Keratinocyte (primary cell): ENCODE data around the gene PABPC3. TPM values are rescaled to one million over a fixed set of nuclear protein-coding genes. Genes with fewer than 3 reads are reported as not detected.

Experiments
- DNase-seq: peaks from one replicate; pipeline ENCODE4 v3.0.0-alpha.2; 2011; ENCODE audit warnings: low read depth, missing footprints, low spot score
- FAIRE-seq: peaks from 2 replicates; lab custom pipeline; 2011; peaks lifted over from hg19 to GRCh38; lab: Jason Lieb, UNC
- H2AFZ ChIP-seq: 2 replicates; pipeline ENCODE4 v1.6.0; 2012; ENCODE audit warnings: low read length, control low read depth, inconsistent platforms; ENCODE audit not compliant: control insufficient read depth
- H3K27ac ChIP-seq: 2 replicates; pipeline ENCODE4 v1.5.1; 2011; ENCODE audit warnings: low read length; ENCODE audit not compliant: control insufficient read depth, insufficient read depth
- H3K27me3 ChIP-seq: 3 replicates; pipeline ENCODE4 v1.6.0; 2011; ENCODE audit warnings: low read length; ENCODE audit not compliant: control insufficient read depth, insufficient read depth; ENCODE audit errors: extremely low read depth
- H3K36me3 ChIP-seq, 2 experiments: 2 replicates in 1 of 2; 3 replicates in 1 of 2; pipeline ENCODE4 v1.5.1; 2011; ENCODE audit warnings: low read length in 2 of 2, mild to moderate bottlenecking in 1 of 2; ENCODE audit not compliant: control insufficient read depth in 2 of 2, insufficient read depth in 2 of 2; ENCODE audit errors: extremely low read depth in 1 of 2
- H3K4me1 ChIP-seq: 3 replicates; pipeline ENCODE4 v1.5.1; 2011; ENCODE audit warnings: low read length; ENCODE audit not compliant: control insufficient read depth, insufficient read depth; ENCODE audit errors: extremely low read depth
- H3K4me2 ChIP-seq: 3 replicates; pipeline ENCODE4 v1.6.0; 2011; ENCODE audit warnings: low read depth, low read length; ENCODE audit not compliant: control insufficient read depth, insufficient read depth; ENCODE audit errors: extremely low read depth
- H3K4me3 ChIP-seq, 3 experiments: fragments of 200-600 bp in 1 of 3; sonication (generic) in 1 of 3; 2 replicates in 2 of 3; 3 replicates in 1 of 3; pipeline ENCODE4 v1.5.1; 2011 to 2016; ENCODE audit warnings: low read length in 3 of 3, mild to moderate bottlenecking in 3 of 3, control low read depth in 2 of 3, inconsistent platforms in 1 of 3, low read depth in 1 of 3, mixed read lengths in 1 of 3, mixed run types in 1 of 3, moderate library complexity in 1 of 3; ENCODE audit not compliant: control insufficient read depth in 2 of 3, insufficient read depth in 2 of 3; ENCODE audit errors: extremely low read depth in 1 of 3
- H3K79me2 ChIP-seq: 2 replicates; pipeline ENCODE4 v1.6.0; 2012; ENCODE audit warnings: low read length; ENCODE audit not compliant: control insufficient read depth, insufficient read depth
- H3K9ac ChIP-seq: 3 replicates; pipeline ENCODE4 v1.6.0; 2011; ENCODE audit warnings: low read length; ENCODE audit not compliant: control insufficient read depth, insufficient read depth; ENCODE audit errors: extremely low read depth
- H3K9me1 ChIP-seq: 3 replicates; pipeline ENCODE4 v1.6.0; 2011; ENCODE audit warnings: low read length; ENCODE audit not compliant: control insufficient read depth, insufficient read depth; ENCODE audit errors: extremely low read depth
- H3K9me3 ChIP-seq: 2 replicates; pipeline ENCODE4 v1.5.1; 2012; ENCODE audit warnings: low read depth, low read length; ENCODE audit not compliant: control insufficient read depth
- H4K20me1 ChIP-seq: 3 replicates; pipeline ENCODE4 v1.6.0; 2011; ENCODE audit warnings: low read length; ENCODE audit not compliant: control insufficient read depth, insufficient read depth; ENCODE audit errors: extremely low read depth
- EZH2 ChIP-seq: IDR thresholded peaks from one replicate; pipeline ENCODE4 v1.6.1; 2012; ENCODE audit warnings: inconsistent platforms, mild to moderate bottlenecking, low read length, moderate library complexity
- dilution Hi-C: fragments of 300-500 bp; cut with MboI; formaldehyde crosslinking; loops from one replicate; pipeline ENCODE4 v1.7.0; 2020; ENCODE audit warnings: low sequenced_read_pairs; ENCODE audit not compliant: extremely low pct_ligation_motif_present
- polyA plus RNA-seq, 5 experiments: library from polyadenylated mRNA; depleted of rRNA in 3 of 5; stranded (reverse) in 3 of 5; stranded (forward) in 1 of 5; unstranded in 1 of 5; fragments of >200 nt; gene quantifications; 1 replicate in 1 of 5; 2 replicates in 3 of 5; 3 replicates in 1 of 5; pipeline versions ENCODE4 v1.2.1 to v1.2.3, GENCODE V29; 2011 to 2012; ENCODE audit warnings: missing spikeins in 2 of 5, low read depth in 1 of 5, low replicate concordance in 1 of 5
- TF ChIP-seq, protein P1 (sequence below), 3 experiments: IDR thresholded peaks in 1 of 3; conservative IDR thresholded peaks in 1 of 3; optimal IDR thresholded peaks in 1 of 3; 2 replicates in 2 of 3; 3 replicates in 1 of 3; pipeline versions ENCODE3 to v1.5.1; 2011; ENCODE audit warnings: low read length in 3 of 3, mild to moderate bottlenecking in 3 of 3, moderate library complexity in 2 of 3, control low read depth in 1 of 3, inconsistent platforms in 1 of 3; ENCODE audit not compliant: insufficient read depth in 2 of 3; ENCODE audit errors: extremely low read depth in 1 of 3

PABPC3 gene
- polyA plus RNA-seq, 1 donor (not counting 4 experiments of a cell fraction or from before 2014, with no cell fraction given), result 0.31 TPM

DNA sequence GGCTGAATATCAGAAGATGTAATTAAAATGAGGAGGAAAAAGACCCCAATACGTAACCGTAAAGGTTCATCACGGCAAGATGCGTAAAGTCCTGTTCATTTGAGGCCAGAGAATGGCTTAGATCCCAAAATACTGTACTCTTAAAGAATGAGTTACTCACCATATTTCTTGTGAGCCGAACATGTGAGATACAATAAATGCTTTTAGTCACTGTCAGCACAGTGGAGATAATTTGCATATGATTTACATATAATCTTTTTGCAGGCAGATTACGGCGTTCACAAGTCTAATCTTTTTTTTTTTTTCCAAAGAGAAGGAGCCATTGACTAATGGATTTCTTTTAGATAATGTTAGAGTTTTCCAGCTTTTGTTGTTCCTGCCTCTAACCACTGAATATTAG lies 47.8 kb downstream of the PABPC3 start:
- Histone ChIP-seq H3K36me3 (no peaks in the 10 kb centered on the region), H3K9ac (no peak overlapping the region), H3K9me3 (no peaks in the 10 kb centered on the region), H3K79me2 (no peaks in the 10 kb centered on the region), H3K4me3 (no peak overlapping the region), H3K4me1 (no peaks in the 10 kb centered on the region), H3K27ac (no peak overlapping the region), H2AFZ (no peak overlapping the region), H4K20me1 (no peaks in the 10 kb centered on the region), H3K27me3 (no peaks in the 10 kb centered on the region), H3K4me2 (no peak overlapping the region), H3K9me1 (no peaks in the 10 kb centered on the region)
- DNase-seq (no peak), FAIRE-seq (no peak)
- no peak for TF ChIP-seq EZH2
- TF ChIP-seq, protein P1, sequence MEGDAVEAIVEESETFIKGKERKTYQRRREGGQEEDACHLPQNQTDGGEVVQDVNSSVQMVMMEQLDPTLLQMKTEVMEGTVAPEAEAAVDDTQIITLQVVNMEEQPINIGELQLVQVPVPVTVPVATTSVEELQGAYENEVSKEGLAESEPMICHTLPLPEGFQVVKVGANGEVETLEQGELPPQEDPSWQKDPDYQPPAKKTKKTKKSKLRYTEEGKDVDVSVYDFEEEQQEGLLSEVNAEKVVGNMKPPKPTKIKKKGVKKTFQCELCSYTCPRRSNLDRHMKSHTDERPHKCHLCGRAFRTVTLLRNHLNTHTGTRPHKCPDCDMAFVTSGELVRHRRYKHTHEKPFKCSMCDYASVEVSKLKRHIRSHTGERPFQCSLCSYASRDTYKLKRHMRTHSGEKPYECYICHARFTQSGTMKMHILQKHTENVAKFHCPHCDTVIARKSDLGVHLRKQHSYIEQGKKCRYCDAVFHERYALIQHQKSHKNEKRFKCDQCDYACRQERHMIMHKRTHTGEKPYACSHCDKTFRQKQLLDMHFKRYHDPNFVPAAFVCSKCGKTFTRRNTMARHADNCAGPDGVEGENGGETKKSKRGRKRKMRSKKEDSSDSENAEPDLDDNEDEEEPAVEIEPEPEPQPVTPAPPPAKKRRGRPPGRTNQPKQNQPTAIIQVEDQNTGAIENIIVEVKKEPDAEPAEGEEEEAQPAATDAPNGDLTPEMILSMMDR (optimal IDR thresholded peaks at IDR 0.05 in 1 of 3, IDR thresholded peaks at IDR 0.05 in 1 of 3, conservative IDR thresholded peaks at IDR 0.05 in 1 of 3; ENCODE audit: extremely low read depth in 1 of 3, insufficient read depth in 2 of 3, low read length in 3 of 3), result no peak
- dilution Hi-C loops, result no loop called here

DNA sequence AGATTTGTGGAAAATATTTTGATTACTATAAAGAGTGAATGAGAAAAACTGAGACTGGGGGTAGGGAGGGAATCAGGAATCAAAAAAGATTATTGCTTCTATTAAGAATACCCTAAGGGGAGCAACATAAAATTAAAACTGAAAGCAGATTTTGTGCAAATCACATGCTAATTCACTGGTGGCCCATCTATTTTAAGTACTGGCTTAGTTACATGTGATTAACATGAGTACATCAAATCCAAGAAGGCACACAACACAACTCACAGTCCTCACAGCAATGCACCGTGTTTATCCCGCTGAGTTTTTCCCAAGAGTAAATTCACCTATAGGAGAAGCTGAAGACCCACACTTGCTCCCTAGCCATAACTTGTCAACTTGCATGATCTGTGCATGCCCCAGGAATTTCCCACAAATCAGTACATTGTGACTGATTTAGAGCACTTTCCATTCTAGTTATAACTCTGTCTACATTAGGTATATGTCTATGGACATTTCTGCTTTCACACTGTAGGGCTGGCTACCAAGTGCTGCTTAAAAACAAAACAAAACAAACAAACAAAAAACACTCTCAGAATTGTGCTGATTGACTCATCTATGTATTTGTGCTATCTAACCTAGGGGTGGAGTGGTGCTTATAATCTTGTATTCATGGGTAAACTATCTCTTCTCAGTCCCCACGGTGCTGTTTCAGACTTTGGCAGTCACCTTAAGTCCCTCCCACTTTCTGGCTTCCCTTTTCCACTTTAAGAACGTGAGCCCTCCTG lies 51.9 kb downstream of the PABPC3 start:
- Histone ChIP-seq H3K36me3 (no peaks in the 10 kb centered on the region), H3K27ac (no peak overlapping the region), H3K27me3 (peaks cover 7% of the 10 kb centered on the region), H3K9me1 (no peaks in the 10 kb centered on the region), H3K4me3 (no peak overlapping the region), H3K79me2 (no peaks in the 10 kb centered on the region), H4K20me1 (no peaks in the 10 kb centered on the region), H3K9me3 (no peaks in the 10 kb centered on the region), H3K4me1 (no peaks in the 10 kb centered on the region), H3K4me2 (no peak overlapping the region), H3K9ac (no peak overlapping the region), H2AFZ (no peak overlapping the region)
- TF ChIP-seq EZH2, result no peak
- TF ChIP-seq, protein P1 (optimal IDR thresholded peaks at IDR 0.05 in 1 of 3, IDR thresholded peaks at IDR 0.05 in 1 of 3, conservative IDR thresholded peaks at IDR 0.05 in 1 of 3; ENCODE audit: extremely low read depth in 1 of 3, insufficient read depth in 2 of 3, low read length in 3 of 3), result no peak
- FAIRE-seq (no peak), DNase-seq (no peak)
- dilution Hi-C loops, result no loop called here
